H1 (cell line): ENCODE data around the gene TMEM250. TPM values are rescaled to one million over a fixed set of nuclear protein-coding genes. Genes with fewer than 3 reads are reported as not detected.

Experiments
- CTCF ChIA-PET: fragments of 300-600 bp; sonication (Branson Sonifier 250); formaldehyde crosslinking; loops from one replicate; lab custom pipeline; 2021; ENCODE audit not compliant: partially characterized antibody; lab: Charles Lee
- POLR2A ChIA-PET: fragments of 300-600 bp; sonication (Branson Sonifier 250); formaldehyde crosslinking; loops from one replicate; lab custom pipeline; 2021; ENCODE audit warnings: inconsistent platforms; ENCODE audit not compliant: partially characterized antibody; lab: Charles Lee
- DNase-seq, 2 experiments: peaks; one replicate each; pipeline versions ENCODE4 v3.0.0 to v3.0.0-alpha.2; 2010 to 2022; ENCODE audit warnings: low spot score in 2 of 2, low read depth in 1 of 2, mixed read lengths in 1 of 2
- FAIRE-seq: peaks from 2 replicates; lab custom pipeline; 2011; peaks lifted over from hg19 to GRCh38; lab: Jason Lieb, UNC
- H2AFZ ChIP-seq: 2 replicates; pipeline ENCODE4 v1.8.1; 2012; ENCODE audit warnings: low read length, inconsistent platforms
- H2AK5ac ChIP-seq: 2 replicates; pipeline ENCODE4 v1.6.1; 2013; ENCODE audit warnings: low read depth, low read length
- H2BK120ac ChIP-seq: replicated peaks from 2 replicates; pipeline ENCODE3; 2013; ENCODE audit warnings: low read depth, low read length, inconsistent platforms
- H2BK12ac ChIP-seq: 2 replicates; pipeline ENCODE4 v1.6.1; 2013; ENCODE audit warnings: low read depth, low read length
- H2BK15ac ChIP-seq: 2 replicates; pipeline ENCODE4 v1.6.1; 2013; ENCODE audit warnings: low read length
- H2BK20ac ChIP-seq: 2 replicates; pipeline ENCODE4 v1.6.1; 2013; ENCODE audit warnings: low read length
- H2BK5ac ChIP-seq: 2 replicates; pipeline ENCODE4 v1.6.1; 2013; ENCODE audit warnings: low read depth, low read length
- H3K14ac ChIP-seq: 2 replicates; pipeline ENCODE4 v1.6.1; 2013; ENCODE audit warnings: inconsistent platforms; ENCODE audit not compliant: insufficient read length
- H3K18ac ChIP-seq: 2 replicates; pipeline ENCODE4 v1.6.1; 2013; ENCODE audit warnings: low read length; ENCODE audit errors: extremely low read depth
- H3K23ac ChIP-seq: 2 replicates; pipeline ENCODE4 v1.6.1; 2013; ENCODE audit warnings: inconsistent platforms; ENCODE audit not compliant: insufficient read length
- H3K23me2 ChIP-seq: 2 replicates; pipeline ENCODE4 v1.6.1; 2013; ENCODE audit warnings: low read depth, low read length
- H3K27ac ChIP-seq: 2 replicates; pipeline ENCODE4 v1.6.1; 2011; ENCODE audit warnings: low read depth, low read length, inconsistent platforms
- H3K27me3 ChIP-seq, 4 experiments: replicated peaks in 1 of 4; 1 replicate in 1 of 4; 2 replicates in 3 of 4; pipeline versions ENCODE4 v1.6.1 to v1.8.1; 2011 to 2013; ENCODE audit warnings: low read length in 3 of 4, mild to moderate bottlenecking in 3 of 4, inconsistent platforms in 2 of 4, mixed read lengths in 2 of 4, moderate library complexity in 1 of 4; ENCODE audit not compliant: control insufficient read depth in 3 of 4, insufficient read depth in 3 of 4; ENCODE audit errors: extremely low read depth in 1 of 4
- H3K36me3 ChIP-seq, 4 experiments: 2 replicates each; pipeline versions ENCODE4 v1.6.1 to v1.8.1; 2011 to 2013; ENCODE audit warnings: mild to moderate bottlenecking in 4 of 4, low read length in 3 of 4, moderate library complexity in 2 of 4, control low read depth in 1 of 4, inconsistent platforms in 1 of 4; ENCODE audit not compliant: insufficient read depth in 4 of 4, control insufficient read depth in 2 of 4
- H3K4ac ChIP-seq: replicated peaks from 2 replicates; pipeline ENCODE3; 2013; ENCODE audit warnings: low read length, low read depth, mixed read lengths, inconsistent platforms; ENCODE audit not compliant: insufficient read length
- H3K4me1 ChIP-seq, 4 experiments: replicated peaks in 1 of 4; 1 replicate in 1 of 4; 2 replicates in 3 of 4; pipeline versions ENCODE4 v1.6.1 to v1.8.1; 2011 to 2013; ENCODE audit warnings: low read length in 3 of 4, inconsistent platforms in 2 of 4, mixed read lengths in 1 of 4; ENCODE audit not compliant: insufficient read depth in 4 of 4, control insufficient read depth in 3 of 4
- H3K4me2 ChIP-seq, 2 experiments: 2 replicates each; pipeline versions ENCODE4 v1.6.1 to v1.8.1; 2011 to 2013; ENCODE audit warnings: low read depth in 2 of 2, low read length in 2 of 2, control low read depth in 1 of 2, inconsistent platforms in 1 of 2, mild to moderate bottlenecking in 1 of 2; ENCODE audit not compliant: insufficient read depth in 1 of 2
- H3K4me3 ChIP-seq, 4 experiments: fragments of 200-600, 300-600 bp in 1 of 4; sonication (generic), shearing (Covaris generic), sonication (Bioruptor Twin) in 1 of 4; 2 replicates each; pipeline versions ENCODE4 v1.5.1 to v1.8.1; 2011 to 2016; ENCODE audit warnings: low read length in 4 of 4, low read depth in 3 of 4, control low read depth in 2 of 4, inconsistent platforms in 2 of 4, mild to moderate bottlenecking in 2 of 4, mixed read lengths in 1 of 4, moderate library complexity in 1 of 4; ENCODE audit not compliant: insufficient read depth in 2 of 4; ENCODE audit errors: extremely low read depth in 1 of 4
- H3K56ac ChIP-seq: replicated peaks from 2 replicates; pipeline ENCODE3; 2013; ENCODE audit warnings: low read depth, mild to moderate bottlenecking, mixed read lengths, low read length, inconsistent platforms; ENCODE audit not compliant: insufficient read length
- H3K79me1 ChIP-seq: 2 replicates; pipeline ENCODE4 v1.6.1; 2013; ENCODE audit warnings: low read depth, low read length, control low read depth
- H3K79me2 ChIP-seq, 2 experiments: 2 replicates each; pipeline versions ENCODE4 v1.6.1 to v1.8.1; 2012 to 2013; ENCODE audit warnings: low read length in 2 of 2, mild to moderate bottlenecking in 2 of 2, inconsistent platforms in 1 of 2; ENCODE audit not compliant: insufficient read depth in 2 of 2, control insufficient read depth in 1 of 2
- H3K9ac ChIP-seq, 4 experiments: replicated peaks in 1 of 4; 1 replicate in 1 of 4; 2 replicates in 3 of 4; pipeline versions ENCODE4 v1.6.1 to v1.8.1; 2011 to 2013; ENCODE audit warnings: low read depth in 3 of 4, low read length in 3 of 4, control low read depth in 2 of 4, mild to moderate bottlenecking in 2 of 4, moderate library complexity in 2 of 4, inconsistent platforms in 1 of 4; ENCODE audit errors: extremely low read depth in 1 of 4
- H3K9me3 ChIP-seq, 2 experiments: 2 replicates each; pipeline versions ENCODE4 v1.6.1 to v1.8.1; 2012 to 2013; ENCODE audit warnings: mild to moderate bottlenecking in 2 of 2, moderate library complexity in 2 of 2, control low read depth in 1 of 2, inconsistent platforms in 1 of 2, low read depth in 1 of 2, low read length in 1 of 2, mixed read lengths in 1 of 2; ENCODE audit not compliant: insufficient read depth in 2 of 2
- H4K20me1 ChIP-seq, 2 experiments: replicated peaks in 1 of 2; 2 replicates each; pipeline versions ENCODE3 to v1.8.1; 2011 to 2013; ENCODE audit warnings: inconsistent platforms in 2 of 2, low read length in 2 of 2, mild to moderate bottlenecking in 1 of 2; ENCODE audit not compliant: insufficient read depth in 2 of 2, control insufficient read depth in 1 of 2
- H4K5ac ChIP-seq: 2 replicates; pipeline ENCODE4 v1.6.1; 2013; ENCODE audit warnings: low read length, low read depth, mixed read lengths, inconsistent platforms; ENCODE audit not compliant: insufficient read length
- H4K8ac ChIP-seq: 2 replicates; pipeline ENCODE4 v1.8.0; 2013; ENCODE audit warnings: mild to moderate bottlenecking, moderate library complexity, low read length, inconsistent platforms; ENCODE audit not compliant: insufficient read depth; ENCODE audit errors: extremely low read depth
- H4K91ac ChIP-seq: replicated peaks from 2 replicates; pipeline ENCODE3; 2013; ENCODE audit warnings: low read length, mixed read lengths, inconsistent platforms; ENCODE audit not compliant: insufficient read length
- BCL11A ChIP-seq, 2 experiments: IDR thresholded peaks; one replicate each; pipeline ENCODE4 v1.6.1; 2011; ENCODE audit warnings: low read depth in 2 of 2, low read length in 2 of 2, mild to moderate bottlenecking in 2 of 2
- CTBP2 ChIP-seq: IDR thresholded peaks from 2 replicates; pipeline ENCODE4 v1.7.0; 2011; ENCODE audit warnings: borderline replicate concordance, mild to moderate bottlenecking, moderate library complexity, mixed read lengths, low read length; ENCODE audit not compliant: insufficient read depth, insufficient read length
- EGR1 ChIP-seq: IDR thresholded peaks from 2 replicates; pipeline ENCODE4 v1.6.1; 2011; ENCODE audit warnings: low read depth, low read length, borderline replicate concordance
- JUN ChIP-seq: IDR thresholded peaks from 2 replicates; pipeline ENCODE4 v1.6.1; 2011; ENCODE audit warnings: low read depth, mild to moderate bottlenecking, improper control_type of control experiment, low read length
- KDM5A ChIP-seq: fragments of 200-600 bp; IDR thresholded peaks from 2 replicates; pipeline ENCODE4 v1.7.1; 2012; ENCODE audit warnings: mild to moderate bottlenecking, low read length, inconsistent platforms, mixed read lengths
- MAFK ChIP-seq: IDR thresholded peaks from 2 replicates; pipeline ENCODE4 v1.6.1; 2012; ENCODE audit warnings: low read depth, mild to moderate bottlenecking, improper control_type of control experiment, low read length
- NRF1 ChIP-seq: IDR thresholded peaks from 2 replicates; pipeline ENCODE4 v1.6.1; 2011; ENCODE audit warnings: mild to moderate bottlenecking, low read depth, low read length, improper control_type of control experiment
- RAD21 ChIP-seq, 2 experiments: IDR thresholded peaks in 1 of 2; conservative IDR thresholded peaks in 1 of 2; 2 replicates each; pipeline ENCODE4 v1.6.1; 2011; ENCODE audit warnings: low read depth in 2 of 2, low read length in 2 of 2, improper control_type of control experiment in 1 of 2, inconsistent platforms in 1 of 2, mild to moderate bottlenecking in 1 of 2, moderate library complexity in 1 of 2
- SIX5 ChIP-seq: IDR thresholded peaks from 2 replicates; pipeline ENCODE4 v1.6.1; 2011; ENCODE audit warnings: mild to moderate bottlenecking, low read depth, low read length
- SP1 ChIP-seq: IDR thresholded peaks from 2 replicates; pipeline ENCODE4 v1.6.1; 2011; ENCODE audit warnings: low read depth, low read length
- SRF ChIP-seq: IDR thresholded peaks from 2 replicates; pipeline ENCODE4 v1.6.1; 2011; ENCODE audit warnings: mild to moderate bottlenecking, low read depth, low read length, moderate library complexity
- TAF1 ChIP-seq: IDR thresholded peaks from 2 replicates; pipeline ENCODE4 v1.6.1; 2011; ENCODE audit warnings: mild to moderate bottlenecking, low read depth, low read length
- TAF7 ChIP-seq: optimal IDR thresholded peaks from 2 replicates; pipeline ENCODE3; 2011; ENCODE audit warnings: low read depth, mild to moderate bottlenecking, inconsistent platforms, low read length, moderate library complexity, borderline replicate concordance
- YY1 ChIP-seq: IDR thresholded peaks from 2 replicates; pipeline ENCODE4 v1.6.1; 2011; ENCODE audit warnings: low read depth, mild to moderate bottlenecking, low read length
- WGBS, 2 experiments: shearing (Covaris generic) in 1 of 2; methylation state at CpG; one replicate each; pipeline versions ENCODE4 v1.1.6 to v1.1.7; 2013 to 2015; ENCODE audit warnings: low lambda C conversion rate in 2 of 2, mixed read lengths in 2 of 2, inconsistent platforms in 1 of 2, low coverage in 1 of 2, missing lambda C conversion rate in 1 of 2; ENCODE audit not compliant: insufficient replicate concordance in 2 of 2, insufficient coverage in 1 of 2, insufficient read length in 1 of 2; ENCODE audit errors: extremely low coverage in 1 of 2, missing lambda C conversion rate in 1 of 2; 5-methylcytosine and 5-hydroxymethylcytosine counted together
- polyA plus RNA-seq, 7 experiments: library from polyadenylated mRNA; depleted of rRNA in 3 of 7; stranded (reverse) in 5 of 7; unstranded in 2 of 7; fragments of >200 nt in 5 of 7; fragments of 200-250 nt in 2 of 7; gene quantifications; 1 replicate in 5 of 7; 2 replicates in 1 of 7; 4 replicates in 1 of 7; pipeline versions ENCODE4 v1.2.1 to v1.2.3, GENCODE V29; 2011 to 2013; ENCODE audit warnings: missing spikeins in 2 of 7, mixed read lengths in 2 of 7
- total RNA-seq: library from RNA; stranded (reverse); fragmentation: NEBNext Ultra II Directional; extraction: Animal tissue kit (Norgen Biotek cat#: 25700); gene quantifications from 2 replicates; pipeline ENCODE4 v1.2.1, GENCODE V29; 2021

The TMEM250 gene
- total and polyA plus RNA-seq, 2 of the 8 experiments (the other 6 are each of a cell fraction or from before 2014, with no cell fraction given): 22.3 to 34.9 TPM

- H4K8ac ChIP-seq: peak overlapping the region; percentile 22; the same call in 1 of the 2 replicates
- H3K56ac ChIP-seq: no peak overlapping the region
- H2AFZ ChIP-seq: no peak overlapping the region
- H2BK12ac ChIP-seq: peak overlapping the region; percentile 89; the same call in 1 of the 2 replicates
- no peak for TF ChIP-seq MAFK
- TF ChIP-seq TAF7: no peak
- no peak for TF ChIP-seq BCL11A (IDR thresholded peaks at IDR 0.05; ENCODE audit: low read depth in 2 of 2, low read length in 2 of 2)
- no peak for TF ChIP-seq SP1
- no peak for TF ChIP-seq EGR1
- TF ChIP-seq CTBP2: no peak
- no peak for TF ChIP-seq SIX5
- TF ChIP-seq YY1: no peak
- no peak for TF ChIP-seq TAF1
- no peak for TF ChIP-seq RAD21 (IDR thresholded peaks at IDR 0.05 in 1 of 2, conservative IDR thresholded peaks at IDR 0.05 in 1 of 2; ENCODE audit: low read depth in 2 of 2, low read length in 2 of 2)
- no peak for TF ChIP-seq KDM5A
- TF ChIP-seq SRF: no peak
- TF ChIP-seq JUN: no peak
- no peak for TF ChIP-seq NRF1
- no peak overlapping the region for H3K4me2 ChIP-seq
- POLR2A ChIA-PET: interaction anchor here (0.6 to 1.2 kb wide), 2 partner anchors 29 to 35 kb away, joined by 4 read pairs; no protein-coding TSS in a partner anchor
- peak overlapping the region; percentile 75 for H2BK20ac ChIP-seq
- no peaks in the 10 kb centered on the region for H4K20me1 ChIP-seq
- no peak for FAIRE-seq
- H3K4me3 ChIP-seq: no peak overlapping the region
- peaks cover 0 to 4% (median 3%) of the 10 kb centered on the region in 4 experiments; a peak in 4 of 7 replicates for H3K27me3 ChIP-seq
- H3K9ac ChIP-seq: no peak overlapping the region
- H3K4me1 ChIP-seq: peaks cover 0 to 29% (median 24%) of the 10 kb centered on the region in 4 experiments; a peak in 6 of 7 replicates
- H3K9me3 ChIP-seq: no peaks in the 10 kb centered on the region
- CTCF ChIA-PET: interaction anchor here (0.6 to 3.3 kb wide), 8 partner anchors 10 to 918 kb away, joined by 3 to 15 read pairs (median 4); no protein-coding TSS in a partner anchor
- H2BK15ac ChIP-seq: peak overlapping the region; percentile 95; the same call in 1 of the 2 replicates
- no peak overlapping the region for H4K91ac ChIP-seq
- DNase-seq: no peak
- no peak overlapping the region for H3K4ac ChIP-seq
- peaks cover 7% of the 10 kb centered on the region for H3K23me2 ChIP-seq
- H3K18ac ChIP-seq: no peak overlapping the region; the same call in 1 of the 2 replicates
- H3K14ac ChIP-seq: no peak overlapping the region
- no peaks in the 10 kb centered on the region for H3K79me1 ChIP-seq
- H3K23ac ChIP-seq: no peak overlapping the region
- H4K5ac ChIP-seq: no peak overlapping the region
- H3K36me3 ChIP-seq: no peaks in the 10 kb centered on the region
- 0 out of 2 replicates have a peak overlapping the region, but pooled peaks have one; percentile 19 for H2BK5ac ChIP-seq
- H3K79me2 ChIP-seq: no peaks in the 10 kb centered on the region
- H2AK5ac ChIP-seq: 0 out of 2 replicates have a peak overlapping the region, but pooled peaks have one; percentile 93
- WGBS, 2 experiments: 84% methylated on average over 12 of the region's 12 CpGs; no CpG with 5 or more reads in 1 of the 2 experiments
- no peak overlapping the region for H2BK120ac ChIP-seq
- H3K27ac ChIP-seq: no peak overlapping the region
These were observed 30.7 kb upstream of the TMEM250 start for GRCh38 chr9:136149337-136149736.
